HG03457 (cell line): ENCODE data around the gene TGM2.
"Not testable (repeated sequence)": the region's sequence is repeated elsewhere in the genome, so short reads cannot be mapped to it uniquely, and the experiment has no call there.

Experiments used
- ATAC-seq: cut with Tn5 transposase; IDR thresholded peaks from one replicate; pipeline ENCODE4 v1.9.1; 2021; ENCODE audit warnings: moderate number of reproducible peaks; ENCODE audit not compliant: unreplicated experiment

The TGM2 gene

GRCh38 chr20:38104285-38104684, 60.8 kb downstream of the TGM2 start:
- no peak for ATAC-seq

- not testable (repeated sequence) for ATAC-seq
These were observed 62.9 kb downstream of the TGM2 start for GRCh38 chr20:38102206-38102605.

GRCh38 chr20:38098952-38099351, 66.1 kb downstream of the TGM2 start:
- ATAC-seq: no peak

GRCh38 chr20:38095017-38095686, 69.9 kb downstream of the TGM2 start:
- no peak for ATAC-seq

- ATAC-seq: no peak
These were observed 70.6 kb downstream of the TGM2 start for GRCh38 chr20:38094373-38094891.

GRCh38 chr20:38093641-38094077, 71.4 kb downstream of the TGM2 start:
- no peak for ATAC-seq

GRCh38 chr20:38092915-38093314, 72.2 kb downstream of the TGM2 start:
- no peak for ATAC-seq

- no peak for ATAC-seq
These were observed 72.7 kb downstream of the TGM2 start for GRCh38 chr20:38092260-38092857.

GRCh38 chr20:38091441-38092216, 73.4 kb downstream of the TGM2 start:
- ATAC-seq: no peak

GRCh38 chr20:38090061-38090460, 75.0 kb downstream of the TGM2 start:
- no peak for ATAC-seq

GRCh38 chr20:38089500-38089899, 75.6 kb downstream of the TGM2 start:
- no peak for ATAC-seq

GRCh38 chr20:38085026-38085425, 80.0 kb downstream of the TGM2 start:
- no peak for ATAC-seq

- no peak for ATAC-seq
These were observed 80.6 kb downstream of the TGM2 start for GRCh38 chr20:38084425-38084951.

GRCh38 chr20:38083338-38084048, 81.6 kb downstream of the TGM2 start:
- ATAC-seq: no peak

GRCh38 chr20:38082894-38083293, 82.2 kb downstream of the TGM2 start:
- ATAC-seq: no peak

- no peak for ATAC-seq
These were observed 83.5 kb downstream of the TGM2 start for GRCh38 chr20:38081575-38081974.

GRCh38 chr20:38079353-38079752, 85.7 kb downstream of the TGM2 start:
- no peak for ATAC-seq

GRCh38 chr20:38078084-38078483, 87.0 kb downstream of the TGM2 start:
- ATAC-seq: no peak
